ENCODE measurements around the gene ATG14.

GRCh38 chr14:55347040-55347439, 64.6 kb downstream of the ATG14 start:
- TF ChIP-seq JUNB (IDR thresholded peaks at IDR 0.05; ENCODE audit: unreplicated experiment) (no peak), ETS1 (IDR thresholded peaks at IDR 0.05) (no peak), ZNF331 (CRISPR knock-in tag; IDR thresholded peaks at IDR 0.05; ENCODE audit: low read depth) (no peak), POLR2AphosphoS5 (IDR thresholded peaks at IDR 0.05; ENCODE audit: low read depth) (no peak), EZH2 (IDR thresholded peaks at IDR 0.05; ENCODE audit: low read depth, unreplicated experiment) (no peak), CREB1 (CRISPR knock-in tag; IDR thresholded peaks at IDR 0.05; ENCODE audit: low read depth) (no peak)
- TF ChIP-seq, protein P1, sequence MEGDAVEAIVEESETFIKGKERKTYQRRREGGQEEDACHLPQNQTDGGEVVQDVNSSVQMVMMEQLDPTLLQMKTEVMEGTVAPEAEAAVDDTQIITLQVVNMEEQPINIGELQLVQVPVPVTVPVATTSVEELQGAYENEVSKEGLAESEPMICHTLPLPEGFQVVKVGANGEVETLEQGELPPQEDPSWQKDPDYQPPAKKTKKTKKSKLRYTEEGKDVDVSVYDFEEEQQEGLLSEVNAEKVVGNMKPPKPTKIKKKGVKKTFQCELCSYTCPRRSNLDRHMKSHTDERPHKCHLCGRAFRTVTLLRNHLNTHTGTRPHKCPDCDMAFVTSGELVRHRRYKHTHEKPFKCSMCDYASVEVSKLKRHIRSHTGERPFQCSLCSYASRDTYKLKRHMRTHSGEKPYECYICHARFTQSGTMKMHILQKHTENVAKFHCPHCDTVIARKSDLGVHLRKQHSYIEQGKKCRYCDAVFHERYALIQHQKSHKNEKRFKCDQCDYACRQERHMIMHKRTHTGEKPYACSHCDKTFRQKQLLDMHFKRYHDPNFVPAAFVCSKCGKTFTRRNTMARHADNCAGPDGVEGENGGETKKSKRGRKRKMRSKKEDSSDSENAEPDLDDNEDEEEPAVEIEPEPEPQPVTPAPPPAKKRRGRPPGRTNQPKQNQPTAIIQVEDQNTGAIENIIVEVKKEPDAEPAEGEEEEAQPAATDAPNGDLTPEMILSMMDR (conservative IDR thresholded peaks at IDR 0.05; ENCODE audit: low read depth in 2 of 2): no peak
- TF ChIP-seq, protein P2, sequence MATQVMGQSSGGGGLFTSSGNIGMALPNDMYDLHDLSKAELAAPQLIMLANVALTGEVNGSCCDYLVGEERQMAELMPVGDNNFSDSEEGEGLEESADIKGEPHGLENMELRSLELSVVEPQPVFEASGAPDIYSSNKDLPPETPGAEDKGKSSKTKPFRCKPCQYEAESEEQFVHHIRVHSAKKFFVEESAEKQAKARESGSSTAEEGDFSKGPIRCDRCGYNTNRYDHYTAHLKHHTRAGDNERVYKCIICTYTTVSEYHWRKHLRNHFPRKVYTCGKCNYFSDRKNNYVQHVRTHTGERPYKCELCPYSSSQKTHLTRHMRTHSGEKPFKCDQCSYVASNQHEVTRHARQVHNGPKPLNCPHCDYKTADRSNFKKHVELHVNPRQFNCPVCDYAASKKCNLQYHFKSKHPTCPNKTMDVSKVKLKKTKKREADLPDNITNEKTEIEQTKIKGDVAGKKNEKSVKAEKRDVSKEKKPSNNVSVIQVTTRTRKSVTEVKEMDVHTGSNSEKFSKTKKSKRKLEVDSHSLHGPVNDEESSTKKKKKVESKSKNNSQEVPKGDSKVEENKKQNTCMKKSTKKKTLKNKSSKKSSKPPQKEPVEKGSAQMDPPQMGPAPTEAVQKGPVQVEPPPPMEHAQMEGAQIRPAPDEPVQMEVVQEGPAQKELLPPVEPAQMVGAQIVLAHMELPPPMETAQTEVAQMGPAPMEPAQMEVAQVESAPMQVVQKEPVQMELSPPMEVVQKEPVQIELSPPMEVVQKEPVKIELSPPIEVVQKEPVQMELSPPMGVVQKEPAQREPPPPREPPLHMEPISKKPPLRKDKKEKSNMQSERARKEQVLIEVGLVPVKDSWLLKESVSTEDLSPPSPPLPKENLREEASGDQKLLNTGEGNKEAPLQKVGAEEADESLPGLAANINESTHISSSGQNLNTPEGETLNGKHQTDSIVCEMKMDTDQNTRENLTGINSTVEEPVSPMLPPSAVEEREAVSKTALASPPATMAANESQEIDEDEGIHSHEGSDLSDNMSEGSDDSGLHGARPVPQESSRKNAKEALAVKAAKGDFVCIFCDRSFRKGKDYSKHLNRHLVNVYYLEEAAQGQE (IDR thresholded peaks at IDR 0.05; ENCODE audit: unreplicated experiment): no peak

Measured in GM23338 (cell line).